ENCODE results near the gene PDPN. TPM values are rescaled to one million over a fixed set of nuclear protein-coding genes. Genes with fewer than 3 reads are reported as not detected.

The PDPN gene
- polyA plus RNA-seq, 1 of the 3 experiments (the other 2 are of a cell fraction) = not detected

DNA sequence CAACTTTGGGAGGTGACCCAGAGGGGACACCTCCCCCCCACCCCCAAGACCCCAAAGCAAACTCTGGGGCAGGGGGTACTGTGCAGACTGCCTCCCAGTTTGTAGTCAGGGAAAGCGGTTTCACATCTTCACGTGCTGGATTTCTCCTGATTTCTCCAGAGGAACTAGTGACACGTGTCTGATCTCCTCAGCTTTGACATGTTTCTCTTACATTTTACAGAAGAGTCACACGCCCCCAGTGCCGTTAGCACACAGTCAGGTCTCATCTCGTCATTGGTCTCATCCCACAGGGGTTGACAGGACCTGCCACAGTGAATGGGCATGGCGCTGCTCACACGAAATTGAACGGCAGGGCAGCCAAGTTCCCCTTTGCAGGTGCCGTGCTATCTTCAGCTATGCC, 11.8 kb downstream of the PDPN start:
- no peaks in the 10 kb centered on the region for H4K20me1 ChIP-seq (ENCODE audit: insufficient read depth)
- WGBS (ENCODE audit: low lambda C conversion rate) = 2% methylated on average over 8 of the region's 10 CpGs
- H3K9ac ChIP-seq = no peak overlapping the region
- CTCF ChIA-PET = no interaction called here
- no peak overlapping the region for H2AFZ ChIP-seq (ENCODE audit: low read depth)
- no peaks in the 10 kb centered on the region for H3K79me2 ChIP-seq (ENCODE audit: insufficient read depth)
- no peaks in the 10 kb centered on the region for H3F3A ChIP-seq (replicated peaks; ENCODE audit: insufficient read depth)
- POLR2A ChIA-PET = no interaction called here
- no peak overlapping the region for H3K27ac ChIP-seq (ENCODE audit: low read depth in 2 of 2, low read length in 1 of 2)
- no peaks in the 10 kb centered on the region for H3K4me1 ChIP-seq (ENCODE audit: control insufficient read depth in 1 of 2, insufficient read depth in 2 of 2, low read depth in 1 of 2, low read length in 1 of 2)
- no peaks in the 10 kb centered on the region for H3K9me3 ChIP-seq
- no peak for TF ChIP-seq FOXJ3 (CRISPR knock-in tag; IDR thresholded peaks at IDR 0.05)
- no peak for TF ChIP-seq CHD2 (IDR thresholded peaks at IDR 0.05; ENCODE audit: low read length, partially characterized antibody)
- no peak for TF ChIP-seq ELF1 (IDR thresholded peaks at IDR 0.05)
- TF ChIP-seq GATA2 (CRISPR knock-in tag; IDR thresholded peaks at IDR 0.05) = no peak
- no peak for TF ChIP-seq TCF12 (IDR thresholded peaks at IDR 0.05)
- TF ChIP-seq EP300 (IDR thresholded peaks at IDR 0.05; ENCODE audit: borderline replicate concordance in 1 of 2, low read depth in 1 of 2, low read length in 1 of 2) = no peak
- no peak for TF ChIP-seq NRF1 (IDR thresholded peaks at IDR 0.05; ENCODE audit: low read depth, low read length)
- TF ChIP-seq, protein P1, sequence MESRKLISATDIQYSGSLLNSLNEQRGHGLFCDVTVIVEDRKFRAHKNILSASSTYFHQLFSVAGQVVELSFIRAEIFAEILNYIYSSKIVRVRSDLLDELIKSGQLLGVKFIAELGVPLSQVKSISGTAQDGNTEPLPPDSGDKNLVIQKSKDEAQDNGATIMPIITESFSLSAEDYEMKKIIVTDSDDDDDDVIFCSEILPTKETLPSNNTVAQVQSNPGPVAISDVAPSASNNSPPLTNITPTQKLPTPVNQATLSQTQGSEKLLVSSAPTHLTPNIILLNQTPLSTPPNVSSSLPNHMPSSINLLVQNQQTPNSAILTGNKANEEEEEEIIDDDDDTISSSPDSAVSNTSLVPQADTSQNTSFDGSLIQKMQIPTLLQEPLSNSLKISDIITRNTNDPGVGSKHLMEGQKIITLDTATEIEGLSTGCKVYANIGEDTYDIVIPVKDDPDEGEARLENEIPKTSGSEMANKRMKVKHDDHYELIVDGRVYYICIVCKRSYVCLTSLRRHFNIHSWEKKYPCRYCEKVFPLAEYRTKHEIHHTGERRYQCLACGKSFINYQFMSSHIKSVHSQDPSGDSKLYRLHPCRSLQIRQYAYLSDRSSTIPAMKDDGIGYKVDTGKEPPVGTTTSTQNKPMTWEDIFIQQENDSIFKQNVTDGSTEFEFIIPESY (IDR thresholded peaks at IDR 0.05; ENCODE audit: borderline replicate concordance, low read depth) = no peak
- no peak for TF ChIP-seq RAD21 (IDR thresholded peaks at IDR 0.05; ENCODE audit: low read length)
- TF ChIP-seq, protein P2, sequence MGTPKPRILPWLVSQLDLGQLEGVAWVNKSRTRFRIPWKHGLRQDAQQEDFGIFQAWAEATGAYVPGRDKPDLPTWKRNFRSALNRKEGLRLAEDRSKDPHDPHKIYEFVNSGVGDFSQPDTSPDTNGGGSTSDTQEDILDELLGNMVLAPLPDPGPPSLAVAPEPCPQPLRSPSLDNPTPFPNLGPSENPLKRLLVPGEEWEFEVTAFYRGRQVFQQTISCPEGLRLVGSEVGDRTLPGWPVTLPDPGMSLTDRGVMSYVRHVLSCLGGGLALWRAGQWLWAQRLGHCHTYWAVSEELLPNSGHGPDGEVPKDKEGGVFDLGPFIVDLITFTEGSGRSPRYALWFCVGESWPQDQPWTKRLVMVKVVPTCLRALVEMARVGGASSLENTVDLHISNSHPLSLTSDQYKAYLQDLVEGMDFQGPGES (IDR thresholded peaks at IDR 0.05; ENCODE audit: low read depth, low read length) = no peak
- TF ChIP-seq, protein P3, sequence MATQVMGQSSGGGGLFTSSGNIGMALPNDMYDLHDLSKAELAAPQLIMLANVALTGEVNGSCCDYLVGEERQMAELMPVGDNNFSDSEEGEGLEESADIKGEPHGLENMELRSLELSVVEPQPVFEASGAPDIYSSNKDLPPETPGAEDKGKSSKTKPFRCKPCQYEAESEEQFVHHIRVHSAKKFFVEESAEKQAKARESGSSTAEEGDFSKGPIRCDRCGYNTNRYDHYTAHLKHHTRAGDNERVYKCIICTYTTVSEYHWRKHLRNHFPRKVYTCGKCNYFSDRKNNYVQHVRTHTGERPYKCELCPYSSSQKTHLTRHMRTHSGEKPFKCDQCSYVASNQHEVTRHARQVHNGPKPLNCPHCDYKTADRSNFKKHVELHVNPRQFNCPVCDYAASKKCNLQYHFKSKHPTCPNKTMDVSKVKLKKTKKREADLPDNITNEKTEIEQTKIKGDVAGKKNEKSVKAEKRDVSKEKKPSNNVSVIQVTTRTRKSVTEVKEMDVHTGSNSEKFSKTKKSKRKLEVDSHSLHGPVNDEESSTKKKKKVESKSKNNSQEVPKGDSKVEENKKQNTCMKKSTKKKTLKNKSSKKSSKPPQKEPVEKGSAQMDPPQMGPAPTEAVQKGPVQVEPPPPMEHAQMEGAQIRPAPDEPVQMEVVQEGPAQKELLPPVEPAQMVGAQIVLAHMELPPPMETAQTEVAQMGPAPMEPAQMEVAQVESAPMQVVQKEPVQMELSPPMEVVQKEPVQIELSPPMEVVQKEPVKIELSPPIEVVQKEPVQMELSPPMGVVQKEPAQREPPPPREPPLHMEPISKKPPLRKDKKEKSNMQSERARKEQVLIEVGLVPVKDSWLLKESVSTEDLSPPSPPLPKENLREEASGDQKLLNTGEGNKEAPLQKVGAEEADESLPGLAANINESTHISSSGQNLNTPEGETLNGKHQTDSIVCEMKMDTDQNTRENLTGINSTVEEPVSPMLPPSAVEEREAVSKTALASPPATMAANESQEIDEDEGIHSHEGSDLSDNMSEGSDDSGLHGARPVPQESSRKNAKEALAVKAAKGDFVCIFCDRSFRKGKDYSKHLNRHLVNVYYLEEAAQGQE (IDR thresholded peaks at IDR 0.05; ENCODE audit: low read depth, low read length) = no peak
- no peak for TF ChIP-seq NFIC (IDR thresholded peaks at IDR 0.05; ENCODE audit: borderline replicate concordance)
- TF ChIP-seq MEF2A (IDR thresholded peaks at IDR 0.05; ENCODE audit: borderline replicate concordance, low read depth) = no peak
- TF ChIP-seq MXI1 (IDR thresholded peaks at IDR 0.05; ENCODE audit: low read depth, low read length) = no peak
- no peak for TF ChIP-seq GABPA (IDR thresholded peaks at IDR 0.05; ENCODE audit: low read depth)
- TF ChIP-seq POLR2AphosphoS5 (IDR thresholded peaks at IDR 0.05; ENCODE audit: low read depth, low read length) = no peak
- TF ChIP-seq, protein P4, sequence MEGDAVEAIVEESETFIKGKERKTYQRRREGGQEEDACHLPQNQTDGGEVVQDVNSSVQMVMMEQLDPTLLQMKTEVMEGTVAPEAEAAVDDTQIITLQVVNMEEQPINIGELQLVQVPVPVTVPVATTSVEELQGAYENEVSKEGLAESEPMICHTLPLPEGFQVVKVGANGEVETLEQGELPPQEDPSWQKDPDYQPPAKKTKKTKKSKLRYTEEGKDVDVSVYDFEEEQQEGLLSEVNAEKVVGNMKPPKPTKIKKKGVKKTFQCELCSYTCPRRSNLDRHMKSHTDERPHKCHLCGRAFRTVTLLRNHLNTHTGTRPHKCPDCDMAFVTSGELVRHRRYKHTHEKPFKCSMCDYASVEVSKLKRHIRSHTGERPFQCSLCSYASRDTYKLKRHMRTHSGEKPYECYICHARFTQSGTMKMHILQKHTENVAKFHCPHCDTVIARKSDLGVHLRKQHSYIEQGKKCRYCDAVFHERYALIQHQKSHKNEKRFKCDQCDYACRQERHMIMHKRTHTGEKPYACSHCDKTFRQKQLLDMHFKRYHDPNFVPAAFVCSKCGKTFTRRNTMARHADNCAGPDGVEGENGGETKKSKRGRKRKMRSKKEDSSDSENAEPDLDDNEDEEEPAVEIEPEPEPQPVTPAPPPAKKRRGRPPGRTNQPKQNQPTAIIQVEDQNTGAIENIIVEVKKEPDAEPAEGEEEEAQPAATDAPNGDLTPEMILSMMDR (IDR thresholded peaks at IDR 0.05) = no peak
- H3K4me3 ChIP-seq (ENCODE audit: low read depth in 2 of 2, low read length in 1 of 2) = no peak overlapping the region
- H3K27me3 ChIP-seq (ENCODE audit: insufficient read depth) = peaks cover 33% of the 10 kb centered on the region; the same call in 1 of the 2 replicates
- DNase-seq = no peak
- no peaks in the 10 kb centered on the region for H3K36me3 ChIP-seq (replicated peaks in 1 of 2; ENCODE audit: control insufficient read depth in 1 of 2, insufficient read depth in 2 of 2, low read length in 1 of 2)
- no peak overlapping the region for H3K4me2 ChIP-seq
- H3K9me2 ChIP-seq = no peaks in the 10 kb centered on the region
